GM19035 (cell line): ENCODE results near the gene RABGAP1.

Source experiments
- ATAC-seq: cut with Tn5 transposase; IDR thresholded peaks from one replicate; pipeline ENCODE4 v1.9.1; 2021; ENCODE audit not compliant: unreplicated experiment

RABGAP1 gene

GRCh38 chr9:123149067-123149466 lies 208.2 kb downstream of the RABGAP1 start:
- no peak for ATAC-seq

GRCh38 chr9:123150708-123151503 lies 210.1 kb downstream of the RABGAP1 start:
- no peak for ATAC-seq
